Measurements from ENCODE around the gene TEX29. TPM values are rescaled to one million over a fixed set of nuclear protein-coding genes. Genes with fewer than 3 reads are reported as not detected.

The TEX29 gene
- total and polyA plus RNA-seq, 10 of the 15 experiments (the other 5 are each of a cell fraction or from before 2014, with no cell fraction given) = 0.14 to 0.30 (median 0.22) TPM; not detected in 7

GRCh38 chr13:111342721-111343120 lies 22.3 kb downstream of the TEX29 start:
- no peaks in the 10 kb centered on the region for H3K4me1 ChIP-seq (ENCODE audit: control insufficient read depth, insufficient read depth, low read length)
- intact Hi-C loops (cut with micrococcal nuclease; ENCODE audit: unreplicated experiment) (no loop called here), in situ Hi-C loops (cut with MboI) (no loop called here)
- H3K36me3 ChIP-seq (ENCODE audit: control insufficient read depth in 2 of 2, insufficient read depth in 2 of 2, low read length in 1 of 2) = no peaks in the 10 kb centered on the region; a peak in 1 of 4 replicates
- H3K79me2 ChIP-seq (ENCODE audit: control insufficient read depth, insufficient read depth, low read length) = no peaks in the 10 kb centered on the region
- no peak overlapping the region for H3K4me3 ChIP-seq
- SMC1A ChIA-PET (ENCODE audit: uncharacterized antibody, unreplicated experiment) = no interaction called here
- H3K9ac ChIP-seq (ENCODE audit: control insufficient read depth, insufficient read depth, low read length) = no peak overlapping the region
- no peak overlapping the region for H3K4me2 ChIP-seq (ENCODE audit: control insufficient read depth, insufficient read depth)
- RAD21 ChIA-PET (ENCODE audit: unreplicated experiment) = no interaction called here
- no peaks in the 10 kb centered on the region; the same call in 2 of the 3 replicates for H3K9me3 ChIP-seq (replicated peaks; ENCODE audit: control insufficient read depth, insufficient read depth, low read length)
- no peaks in the 10 kb centered on the region for H4K20me1 ChIP-seq (ENCODE audit: control insufficient read depth, insufficient read depth)
- ATAC-seq (no peak), FAIRE-seq (no peak), DNase-seq (ENCODE audit: low read depth, low spot score) (no peak)
- no peak overlapping the region for H3K27ac ChIP-seq (ENCODE audit: control insufficient read depth, insufficient read depth)
- H2AFZ ChIP-seq (ENCODE audit: control insufficient read depth, low read depth, low read length) = no peak overlapping the region
- BruUV-seq (replicated peaks) = no TSS peak
- 57% methylated on average over 9 of the region's 9 CpGs for WGBS (ENCODE audit: insufficient coverage, insufficient replicate concordance, low lambda C conversion rate, missing lambda C conversion rate)
- CTCF ChIA-PET = no interaction called here
- H3K27me3 ChIP-seq (replicated peaks in 1 of 2; ENCODE audit: control insufficient read depth in 2 of 2, insufficient read depth in 2 of 2, low read length in 1 of 2) = no peaks in the 10 kb centered on the region
- no peak for TF ChIP-seq FOXM1 (IDR thresholded peaks at IDR 0.05; ENCODE audit: low read depth, low read length)
- TF ChIP-seq JUND (IDR thresholded peaks at IDR 0.05; ENCODE audit: low read depth, low read length) = no peak
- no peak for TF ChIP-seq PRDM15 (CRISPR knock-in tag; IDR thresholded peaks at IDR 0.05)
- TF ChIP-seq TCF12 (IDR thresholded peaks at IDR 0.05; ENCODE audit: low read depth, low read length) = no peak
- no peak for TF ChIP-seq ESRRA (IDR thresholded peaks at IDR 0.05; ENCODE audit: low read length)
- TF ChIP-seq HDGF (IDR thresholded peaks at IDR 0.05) = no peak
- no peak for TF ChIP-seq RAD21 (IDR thresholded peaks at IDR 0.05; ENCODE audit: insufficient read depth, low read depth, low read length)
- no peak for TF ChIP-seq ZNF622 (IDR thresholded peaks at IDR 0.05)
- TF ChIP-seq ZNF207 (IDR thresholded peaks at IDR 0.05; ENCODE audit: borderline replicate concordance) = no peak
- no peak for TF ChIP-seq SIX5 (IDR thresholded peaks at IDR 0.05; ENCODE audit: low read depth, low read length, severe bottlenecking)
- TF ChIP-seq E2F8 (IDR thresholded peaks at IDR 0.05; ENCODE audit: low read depth, partially characterized antibody) = no peak
- no peak for TF ChIP-seq SMC3 (IDR thresholded peaks at IDR 0.05; ENCODE audit: borderline replicate concordance, low read length)
- no peak for TF ChIP-seq CREB1 (IDR thresholded peaks at IDR 0.05; ENCODE audit: low read depth)
- no peak for TF ChIP-seq STAT3 (IDR thresholded peaks at IDR 0.05; ENCODE audit: low read depth, low read length)
- no peak for TF ChIP-seq RFX5 (IDR thresholded peaks at IDR 0.05; ENCODE audit: low read depth, low read length)
- TF ChIP-seq DPF2 (IDR thresholded peaks at IDR 0.05) = no peak
- POLR2A ChIA-PET = no interaction called here

Measured in GM12878 (cell line).